SH-SY5Y (cell line): ENCODE data around the gene TET2.

Source experiments
- GATA2 ChIP-seq: IDR thresholded peaks from 2 replicates; pipeline ENCODE4 v1.6.1; 2011; ENCODE audit warnings: mild to moderate bottlenecking, low read depth, low read length
- GATA3 ChIP-seq: IDR thresholded peaks from 2 replicates; pipeline ENCODE4 v1.6.1; 2011; ENCODE audit warnings: low read depth, mild to moderate bottlenecking, low read length, moderate library complexity

TET2 gene

GRCh38 chr4:105272002-105272401, 125.3 kb downstream of the TET2 start:
- TF ChIP-seq GATA3 (no peak), GATA2 (no peak)

GRCh38 chr4:105273230-105273629, 126.6 kb downstream of the TET2 start:
- TF ChIP-seq GATA2: no peak
- no peak for TF ChIP-seq GATA3

- TF ChIP-seq GATA2 (no peak), GATA3 (no peak)
Measured at GRCh38 chr4:105274090-105274489, 127.4 kb downstream of the TET2 start.

- no peak for TF ChIP-seq GATA2
- TF ChIP-seq GATA3: no peak
Measured at GRCh38 chr4:105274504-105274903, 127.8 kb downstream of the TET2 start.

- TF ChIP-seq GATA2 (no peak), GATA3 (no peak)
Measured at GRCh38 chr4:105276361-105277104, 129.9 kb downstream of the TET2 start.

- TF ChIP-seq GATA3 (no peak), GATA2 (no peak)
Measured at GRCh38 chr4:105277702-105278101, 131.0 kb downstream of the TET2 start.

GRCh38 chr4:105279314-105279713, 132.6 kb downstream of the TET2 start:
- TF ChIP-seq GATA3 (no peak), GATA2 (no peak)

- TF ChIP-seq GATA2 (no peak), GATA3 (no peak)
Measured at GRCh38 chr4:105280338-105281123, 133.9 kb downstream of the TET2 start.

- no peak for TF ChIP-seq GATA2
Measured at GRCh38 chr4:105281124-105281415, 134.4 kb downstream of the TET2 start.

- TF ChIP-seq GATA3 (no peak), GATA2 (no peak)
Measured at GRCh38 chr4:105282489-105282888, 135.8 kb downstream of the TET2 start.

GRCh38 chr4:105283501-105283900, 136.8 kb downstream of the TET2 start:
- TF ChIP-seq GATA3: no peak
- TF ChIP-seq GATA2: no peak

- TF ChIP-seq GATA2: no peak
Measured at GRCh38 chr4:105288121-105288520, 141.4 kb downstream of the TET2 start.

GRCh38 chr4:105291925-105292324, 145.2 kb downstream of the TET2 start:
- TF ChIP-seq GATA2: no peak
- no peak for TF ChIP-seq GATA3

- TF ChIP-seq GATA2 (no peak), GATA3 (no peak)
Measured at GRCh38 chr4:105293360-105293759, 146.7 kb downstream of the TET2 start.

GRCh38 chr4:105296672-105297071, 150.0 kb downstream of the TET2 start:
- TF ChIP-seq GATA3 (no peak), GATA2 (no peak)
